Activated naive CD4-positive, alpha-beta T cell treated with Interleukin-2 at 50 U/mL for 16 hours (primary cell): ENCODE results near the gene DIS3L.
"Not testable (repeated sequence)": the region's sequence is repeated elsewhere in the genome, so short reads cannot be mapped to it uniquely, and the experiment has no call there.

Source experiments
- DNase-seq: peaks from one replicate; pipeline ENCODE4 v3.0.0-alpha.2; 2020

The DIS3L gene

GRCh38 chr15:66293419-66294156 is at the start of gene DIS3L:
Gene DIS3L (plus strand): TSS chr15:66293568. CDS start chr15:66293597, 29 bp downstream.
- DNase-seq = peak; percentile 66

GRCh38 chr15:66245832-66246231 is 47.5 kb upstream of the DIS3L start:
- not testable (repeated sequence) for DNase-seq

- no peak for DNase-seq
Observed at GRCh38 chr15:66246937-66247336, 46.4 kb upstream of the DIS3L start.

- no peak for DNase-seq
Observed at GRCh38 chr15:66249605-66250174, 43.7 kb upstream of the DIS3L start.

GRCh38 chr15:66251065-66251789 is 42.1 kb upstream of the DIS3L start:
- DNase-seq = no peak

- DNase-seq = peak; percentile 49
Observed at GRCh38 chr15:66251790-66252684, 41.3 kb upstream of the DIS3L start.

GRCh38 chr15:66252685-66253417 is 40.5 kb upstream of the DIS3L start:
- DNase-seq = peak; percentile 18

GRCh38 chr15:66253418-66254088 is 39.8 kb upstream of the DIS3L start, which contains the start of gene MEGF11:
Gene MEGF11 (minus strand): TSS chr15:66253750. CDS start chr15:66128403, 125,347 bp downstream.
- no peak for DNase-seq

- no peak for DNase-seq
Observed at GRCh38 chr15:66254089-66254950, 39.0 kb upstream of the DIS3L start.

- DNase-seq = no peak
Observed at GRCh38 chr15:66254951-66255676, 38.3 kb upstream of the DIS3L start.

- DNase-seq = no peak
Observed at GRCh38 chr15:66256692-66257091, 36.7 kb upstream of the DIS3L start.

- DNase-seq = no peak
Observed at GRCh38 chr15:66261056-66261455, 32.3 kb upstream of the DIS3L start.

- not testable (repeated sequence) for DNase-seq
Observed at GRCh38 chr15:66262837-66263236, 30.5 kb upstream of the DIS3L start.

- no peak for DNase-seq
Observed at GRCh38 chr15:66264859-66265513, 28.4 kb upstream of the DIS3L start.

GRCh38 chr15:66269326-66270090 is 23.9 kb upstream of the DIS3L start:
- DNase-seq = no peak

GRCh38 chr15:66270932-66271331 is 22.4 kb upstream of the DIS3L start:
- no peak for DNase-seq

GRCh38 chr15:66275352-66275751 is 18.0 kb upstream of the DIS3L start:
- no peak for DNase-seq

GRCh38 chr15:66276546-66276945 is 16.8 kb upstream of the DIS3L start:
- no peak for DNase-seq
